Measurements from ENCODE around the gene ZFYVE1.
"Not testable (repeated sequence)": the region's sequence is repeated elsewhere in the genome, so short reads cannot be mapped to it uniquely, and the experiment has no call there.

Gene ZFYVE1

GRCh38 chr14:73055251-73055650 is 28.3 kb upstream of the ZFYVE1 start:
- TF ChIP-seq, protein P1, sequence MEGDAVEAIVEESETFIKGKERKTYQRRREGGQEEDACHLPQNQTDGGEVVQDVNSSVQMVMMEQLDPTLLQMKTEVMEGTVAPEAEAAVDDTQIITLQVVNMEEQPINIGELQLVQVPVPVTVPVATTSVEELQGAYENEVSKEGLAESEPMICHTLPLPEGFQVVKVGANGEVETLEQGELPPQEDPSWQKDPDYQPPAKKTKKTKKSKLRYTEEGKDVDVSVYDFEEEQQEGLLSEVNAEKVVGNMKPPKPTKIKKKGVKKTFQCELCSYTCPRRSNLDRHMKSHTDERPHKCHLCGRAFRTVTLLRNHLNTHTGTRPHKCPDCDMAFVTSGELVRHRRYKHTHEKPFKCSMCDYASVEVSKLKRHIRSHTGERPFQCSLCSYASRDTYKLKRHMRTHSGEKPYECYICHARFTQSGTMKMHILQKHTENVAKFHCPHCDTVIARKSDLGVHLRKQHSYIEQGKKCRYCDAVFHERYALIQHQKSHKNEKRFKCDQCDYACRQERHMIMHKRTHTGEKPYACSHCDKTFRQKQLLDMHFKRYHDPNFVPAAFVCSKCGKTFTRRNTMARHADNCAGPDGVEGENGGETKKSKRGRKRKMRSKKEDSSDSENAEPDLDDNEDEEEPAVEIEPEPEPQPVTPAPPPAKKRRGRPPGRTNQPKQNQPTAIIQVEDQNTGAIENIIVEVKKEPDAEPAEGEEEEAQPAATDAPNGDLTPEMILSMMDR (IDR thresholded peaks at IDR 0.05) = no peak
- no peak for DNase-seq
- Histone ChIP-seq H3K36me3 (no peaks in the 10 kb centered on the region), H3K4me1 (peaks cover 0 to 17% (median 5%) of the 10 kb centered on the region in 4 donors), H3K27ac (no peak overlapping the region), H3K4me3 (no peak overlapping the region), H3K27me3 (no peaks in the 10 kb centered on the region), H3K9me3 (no peaks in the 10 kb centered on the region)
- intact Hi-C loops (cut with DNase I; ENCODE audit: low total_unique reads) = no loop called here

GRCh38 chr14:73049428-73049827 is 22.5 kb upstream of the ZFYVE1 start:
- no peaks in the 10 kb centered on the region for H3K36me3 ChIP-seq
- TF ChIP-seq, protein P1 (IDR thresholded peaks at IDR 0.05) = no peak
- no peaks in the 10 kb centered on the region for H3K27me3 ChIP-seq
- H3K4me1 ChIP-seq = no peaks in the 10 kb centered on the region
- no peaks in the 10 kb centered on the region for H3K9me3 ChIP-seq
- no peak for DNase-seq
- intact Hi-C loops (cut with DNase I; ENCODE audit: low total_unique reads) = no loop called here
- no peak overlapping the region for H3K4me3 ChIP-seq
- H3K27ac ChIP-seq = no peak overlapping the region

DNA sequence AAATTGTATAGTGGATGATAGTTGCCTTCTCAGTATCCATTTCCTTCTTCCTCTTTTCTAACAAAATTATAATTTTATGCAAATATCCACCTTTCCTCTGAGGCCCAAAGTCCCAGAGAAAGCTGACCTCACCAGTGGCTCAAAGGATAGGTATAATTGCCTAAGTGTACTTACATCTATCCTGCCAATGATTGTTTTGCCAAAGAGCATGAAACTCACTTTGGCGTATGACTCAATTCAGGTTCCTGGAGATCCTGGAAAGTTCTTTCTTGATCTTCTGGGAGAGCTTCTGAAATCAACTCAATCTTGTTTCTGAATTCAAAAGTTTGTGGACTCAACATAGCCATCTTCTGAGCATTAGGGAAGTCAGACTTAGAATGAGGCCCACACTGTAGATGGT is 20.9 kb upstream of the ZFYVE1 start:
- no peak overlapping the region for H3K4me3 ChIP-seq
- no peaks in the 10 kb centered on the region for H3K4me1 ChIP-seq
- no peaks in the 10 kb centered on the region for H3K27me3 ChIP-seq
- no peak overlapping the region for H3K27ac ChIP-seq
- DNase-seq = no peak
- no peaks in the 10 kb centered on the region for H3K36me3 ChIP-seq
- TF ChIP-seq, protein P1 (IDR thresholded peaks at IDR 0.05) = no peak
- no peaks in the 10 kb centered on the region for H3K9me3 ChIP-seq
- intact Hi-C loops (cut with DNase I; ENCODE audit: low total_unique reads) = no loop called here

DNA sequence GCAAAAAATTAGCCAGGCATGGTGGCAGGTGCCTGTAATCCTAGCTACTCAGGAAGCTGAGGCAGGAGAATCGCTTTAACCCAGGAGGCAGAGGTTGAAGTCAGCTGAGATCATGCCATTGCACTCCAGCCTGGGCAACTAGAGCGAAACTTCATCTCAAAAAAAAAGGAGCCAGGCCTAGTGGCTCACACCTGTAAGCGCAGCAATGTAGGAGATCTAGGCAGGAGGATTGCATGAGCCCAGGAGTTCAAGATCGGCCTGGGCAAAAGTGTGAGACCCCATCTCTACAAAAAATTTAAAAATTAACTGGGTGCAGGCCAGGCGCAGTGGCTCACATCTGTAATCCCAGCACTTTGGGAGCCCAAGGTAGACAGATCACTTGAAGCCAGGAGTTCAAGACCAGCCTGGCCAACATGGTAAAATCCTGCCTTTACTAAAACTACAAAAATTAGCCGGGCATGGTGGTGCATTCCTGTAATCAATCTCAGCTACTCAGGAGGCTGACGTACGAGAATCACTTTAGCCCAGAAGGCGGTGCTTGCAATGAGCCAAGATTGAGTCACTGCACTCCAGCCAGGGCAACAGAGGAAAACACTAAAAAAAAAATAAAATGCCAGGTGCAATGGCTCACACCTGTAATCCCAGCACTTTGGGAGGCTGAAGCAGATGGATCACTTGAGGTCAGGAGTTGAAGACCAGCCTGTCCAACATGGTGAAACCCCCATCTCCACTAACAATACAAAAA is 10.0 kb upstream of the ZFYVE1 start:
- H3K4me1 ChIP-seq; H3K36me3 ChIP-seq; intact Hi-C loops (cut with DNase I; ENCODE audit: low total_unique reads); H3K4me3 ChIP-seq; H3K27me3 ChIP-seq; H3K9me3 ChIP-seq; DNase-seq; H3K27ac ChIP-seq: not testable (repeated sequence)

- Histone ChIP-seq H3K27me3 (no peaks in the 10 kb centered on the region), H3K36me3 (peaks cover 11 to 14% (median 12%) of the 10 kb centered on the region in 3 donors), H3K4me3 (no peak overlapping the region), H3K4me1 (peaks cover 0 to 31% (median 8%) of the 10 kb centered on the region in 4 donors), H3K27ac (peak overlapping the region in 1 of 2 donors; percentile 46), H3K9me3 (no peaks in the 10 kb centered on the region)
- intact Hi-C loops (cut with DNase I; ENCODE audit: low total_unique reads) = no loop called here
- DNase-seq = no peak
- TF ChIP-seq, protein P1 (IDR thresholded peaks at IDR 0.05) = no peak
Measured at GRCh38 chr14:73027984-73028383, 1.1 kb upstream of the ZFYVE1 start.

- Histone ChIP-seq H3K4me3 (peak overlapping the region; percentile 73 to 95), H3K9me3 (no peaks in the 10 kb centered on the region), H3K36me3 (peaks cover 11 to 17% (median 12%) of the 10 kb centered on the region in 3 donors), H3K4me1 (peaks cover 0 to 35% (median 11%) of the 10 kb centered on the region in 4 donors), H3K27ac (peak overlapping the region; percentile 27 to 46), H3K27me3 (no peaks in the 10 kb centered on the region)
- DNase-seq = no peak
- intact Hi-C loops (cut with DNase I; ENCODE audit: low total_unique reads) = no loop called here
- TF ChIP-seq, protein P1 (IDR thresholded peaks at IDR 0.05) = no peak
Measured at GRCh38 chr14:73027546-73027945, 640 bp upstream of the ZFYVE1 start.

Measured in tibial artery (tissue), 4 donors.